Right renal cortex interstitium (tissue), 3 donors: ENCODE measurements around the gene NOL4. TPM values are rescaled to one million over a fixed set of nuclear protein-coding genes. Genes with fewer than 3 reads are reported as not detected.

ENCODE experiments used
- DNase-seq, 3 donors: peaks; one replicate each; pipeline ENCODE4 v3.0.0-alpha.2; 2013; ENCODE audit warnings: low read depth in 3 of 3, low spot score in 2 of 3
- polyA plus RNA-seq, 3 donors: library from polyadenylated mRNA; unstranded; fragments of 120-200 nt; gene quantifications; one replicate each; pipeline ENCODE4 v1.2.1, GENCODE V29; 2013; ENCODE audit not compliant: insufficient read length in 3 of 3

NOL4 gene
- polyA plus RNA-seq, 3 donors, result 2.1 to 3.5 (median 3.1) TPM

- no peak for DNase-seq
These were observed 20.8 kb downstream of the NOL4 start for GRCh38 chr18:34203866-34204265.

- DNase-seq, result no peak
These were observed 28.5 kb downstream of the NOL4 start for GRCh38 chr18:34196256-34196655.

DNA sequence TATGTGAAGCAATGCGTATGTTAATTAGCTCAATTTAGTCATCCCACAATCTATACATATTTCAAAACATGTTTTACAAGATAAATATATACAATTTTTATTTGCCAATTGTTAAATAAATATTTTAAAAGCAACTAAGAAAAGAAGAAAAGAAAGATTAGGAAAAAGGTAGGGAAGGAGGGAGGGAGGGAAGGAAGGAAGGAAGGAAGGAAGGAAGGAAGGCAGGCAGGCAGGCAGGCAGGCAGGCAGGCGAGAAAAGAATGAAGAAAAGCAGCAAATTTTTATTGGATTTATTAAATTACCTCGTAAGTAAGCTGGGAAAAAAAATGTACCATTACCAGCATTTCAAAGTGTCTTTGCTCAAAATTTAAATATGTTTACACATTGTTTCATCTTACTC lies 30.5 kb downstream of the NOL4 start:
- no peak for DNase-seq

DNA sequence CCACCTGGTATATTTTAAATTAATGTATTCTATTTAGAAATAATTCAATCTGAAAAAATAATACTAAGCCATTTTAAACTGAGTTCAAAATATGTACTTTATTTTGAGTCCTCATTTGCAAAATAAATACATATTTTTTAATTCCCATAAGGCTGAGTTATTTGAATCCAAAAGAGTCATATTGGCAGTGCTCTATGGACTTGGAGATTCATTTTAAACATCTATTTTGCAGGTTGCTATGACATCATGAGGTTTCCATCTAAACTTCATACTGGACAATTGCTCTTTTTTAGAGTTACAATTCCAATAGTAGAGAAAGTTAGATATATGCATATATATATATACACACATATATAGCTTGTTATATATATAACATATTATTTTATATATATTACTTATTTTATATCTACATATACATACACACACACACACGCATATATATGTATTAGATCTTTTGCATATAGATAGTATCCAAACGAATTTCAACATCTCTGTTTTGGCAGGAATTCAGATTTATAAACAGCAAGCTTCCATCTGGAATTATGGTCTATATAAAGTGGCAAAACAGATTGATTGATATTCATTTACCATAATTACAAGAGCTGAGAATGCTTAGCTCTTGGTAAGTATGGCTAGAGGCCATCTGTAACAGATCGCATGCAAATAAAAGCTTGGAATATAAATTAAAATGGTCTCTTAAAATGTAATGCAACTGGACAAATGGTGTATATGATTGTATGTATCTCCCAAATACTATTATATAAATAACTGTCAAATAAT lies 34.9 kb downstream of the NOL4 start:
- no peak for DNase-seq
